Stimulated activated CD8-positive, alpha-beta memory T cell treated with anti-CD3 and anti-CD28 coated beads, Interleukin-4, amount 100 ng/mL, for 48 hours (primary cell): ENCODE results near the gene TNFAIP8L2.
"Not testable (repeated sequence)": the region's sequence is repeated elsewhere in the genome, so short reads cannot be mapped to it uniquely, and the experiment has no call there.

ENCODE experiments used
- DNase-seq: peaks from one replicate; pipeline ENCODE4 v3.0.0-alpha.2; 2020

Gene TNFAIP8L2

GRCh38 chr1:151146412-151147131 is 9.9 kb upstream of the TNFAIP8L2 start, which contains the start of gene SEMA6C:
SEMA6C (minus strand) TSS chr1:151146631; CDS start chr1:151142621, 4,010 bp downstream.
- peak; percentile 91 for DNase-seq

- DNase-seq = peak; percentile 32
Observed at GRCh38 chr1:151147132-151147503, 9.3 kb upstream of the TNFAIP8L2 start.

- no peak for DNase-seq
Observed at GRCh38 chr1:151147665-151148064, 8.8 kb upstream of the TNFAIP8L2 start.

GRCh38 chr1:151157067-151157531 is 650 bp downstream of the TNFAIP8L2 start:
- peak; percentile 73 for DNase-seq

- peak; percentile 79 for DNase-seq
Observed at GRCh38 chr1:151158326-151158725, 1.9 kb downstream of the TNFAIP8L2 start.

- DNase-seq = peak; percentile 48
Observed at GRCh38 chr1:151158751-151159251, 2.4 kb downstream of the TNFAIP8L2 start.

GRCh38 chr1:151159373-151159772 is 2.9 kb downstream of the TNFAIP8L2 start:
- no peak for DNase-seq

GRCh38 chr1:151164732-151165280 is 8.4 kb downstream of the TNFAIP8L2 start:
- no peak for DNase-seq

- DNase-seq = peak; percentile 40
Observed at GRCh38 chr1:151165281-151165737, 8.9 kb downstream of the TNFAIP8L2 start.

- DNase-seq = peak; percentile 95
Observed at GRCh38 chr1:151165738-151166504, 9.5 kb downstream of the TNFAIP8L2 start, which contains the start of the genes LYSMD1 and SCNM1. LYSMD1 (minus strand) TSS chr1:151165902; CDS start chr1:151165258, 644 bp downstream. SCNM1 (plus strand) TSS chr1:151166144; CDS start chr1:151166153, 9 bp downstream.

GRCh38 chr1:151166505-151166956 is 10.1 kb downstream of the TNFAIP8L2 start:
- no peak for DNase-seq

GRCh38 chr1:151167116-151167515 is 10.7 kb downstream of the TNFAIP8L2 start:
- DNase-seq = no peak

- no peak for DNase-seq
Observed at GRCh38 chr1:151171190-151171589, 14.7 kb downstream of the TNFAIP8L2 start.

GRCh38 chr1:151175041-151175741 is 18.7 kb downstream of the TNFAIP8L2 start:
- no peak for DNase-seq

GRCh38 chr1:151175863-151176262 is 19.4 kb downstream of the TNFAIP8L2 start, which contains the start of gene TMOD4:
TMOD4 (minus strand) TSS chr1:151175981; CDS start chr1:151174875, 1,106 bp downstream.
- DNase-seq = no peak

- DNase-seq = no peak
Observed at GRCh38 chr1:151176514-151177045, 20.1 kb downstream of the TNFAIP8L2 start.

GRCh38 chr1:151184211-151184610 is 27.8 kb downstream of the TNFAIP8L2 start:
- DNase-seq = no peak

GRCh38 chr1:151187205-151187604 is 30.8 kb downstream of the TNFAIP8L2 start:
- DNase-seq = no peak

GRCh38 chr1:151188667-151189066 is 32.2 kb downstream of the TNFAIP8L2 start:
- not testable (repeated sequence) for DNase-seq

- DNase-seq = peak; percentile 87
Observed at GRCh38 chr1:151189637-151190445, 33.4 kb downstream of the TNFAIP8L2 start, which contains the start of gene VPS72. VPS72 (minus strand) TSS chr1:151190197; CDS start chr1:151190121, 76 bp downstream.

GRCh38 chr1:151192047-151192446 is 35.6 kb downstream of the TNFAIP8L2 start:
- no peak for DNase-seq
